ENCODE data around the gene PTPRN2. TPM values are rescaled to one million over a fixed set of nuclear protein-coding genes. Genes with fewer than 3 reads are reported as not detected.

Gene PTPRN2
- total and polyA plus RNA-seq, 2 of the 8 experiments (the other 6 are each of a cell fraction or from before 2014, with no cell fraction given): 2.6 to 4.5 TPM

DNA sequence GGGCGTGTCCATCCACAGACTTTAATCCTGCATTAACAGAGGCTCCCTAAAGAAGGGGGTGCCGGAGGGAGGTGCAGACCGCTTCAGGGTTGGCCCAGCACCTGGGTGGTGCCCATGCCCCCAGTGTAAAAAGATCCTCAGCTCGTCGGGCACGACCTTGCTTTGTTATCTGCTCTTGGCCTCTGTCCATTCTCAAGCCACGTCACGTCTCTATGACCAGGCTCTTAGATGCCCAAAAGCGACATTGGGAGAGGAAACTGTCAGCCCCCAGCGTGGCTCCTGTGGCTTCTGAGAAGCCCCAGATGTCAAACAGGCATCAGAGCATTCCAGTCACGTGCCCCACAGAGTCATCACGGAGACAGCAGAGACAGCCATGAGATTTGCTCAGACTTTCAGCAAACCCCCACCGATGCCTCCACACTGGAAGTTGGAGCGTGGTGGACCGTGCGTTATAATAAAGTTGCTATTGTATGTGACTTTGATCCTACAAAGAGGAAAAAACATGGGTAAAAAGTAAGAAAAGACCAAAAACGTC is 55.5 kb downstream of the PTPRN2 start (continued):
- TF ChIP-seq SIX5 (IDR thresholded peaks at IDR 0.05; ENCODE audit: low read depth, low read length): no peak
- no peak for TF ChIP-seq FOSL1 (IDR thresholded peaks at IDR 0.05; ENCODE audit: insufficient read depth, low read depth, low read length)

Data from H1 (cell line).